K562 (cell line): Measurements from ENCODE around the gene HDAC5. TPM values are rescaled to one million over a fixed set of nuclear protein-coding genes. Genes with fewer than 3 reads are reported as not detected.

Source experiments
- ATAC-seq: fragments of 200-7000 bp; cut with Tn5 transposase; 3 replicates; pipeline ENCODE4 v1.9.1; 2020; ENCODE audit warnings: moderate library complexity
- BruUV-seq: library from RNA; stranded (reverse); fragments of 400-500 nt; replicated peaks from 2 replicates; lab custom pipeline; 2021; lab: Mats Ljungman, UMichigan
- CTCF ChIA-PET: fragments of 300-600 bp; formaldehyde crosslinking; extraction: SDS; loops from one replicate; lab custom pipeline; 2021; ENCODE audit warnings: low intra/inter-chr PET ratio; lab: Yijun Ruan, JAX
- POLR2A ChIA-PET: fragments of 300-600, 350-650 bp; sonication (Branson Sonifier 250); formaldehyde crosslinking; extraction: SDS; loops from one replicate; lab custom pipeline; 2021; ENCODE audit warnings: antibody characterized with exemption, inconsistent platforms; lab: Yijun Ruan, JAX
- DNase-seq, 4 experiments: peaks; one replicate each; pipeline versions ENCODE4 v3.0.0 to v3.0.0-alpha.2; 2011 to 2018; ENCODE audit warnings: low spot score in 3 of 4, mixed read lengths in 3 of 4; ENCODE audit errors: extremely low read depth in 1 of 4
- FAIRE-seq: peaks from 2 replicates; lab custom pipeline; 2011; peaks lifted over from hg19 to GRCh38; lab: Jason Lieb, UNC
- H2AFZ ChIP-seq: 2 replicates; pipeline ENCODE4 v1.6.0; 2011; ENCODE audit warnings: low read depth, low read length, control low read depth, inconsistent platforms
- H3K27ac ChIP-seq: fragments of 200-600 bp; 3 replicates; pipeline ENCODE4 v1.8.0; 2011; ENCODE audit warnings: low read depth, mild to moderate bottlenecking, control low read depth, inconsistent platforms, low read length, moderate library complexity, mixed read lengths; ENCODE audit errors: extremely low read depth
- H3K27me3 ChIP-seq, 2 experiments: fragments of 300-600 bp in 1 of 2; 2 replicates in 1 of 2; 3 replicates in 1 of 2; pipeline versions ENCODE4 v1.6.0 to v1.8.0; 2011; ENCODE audit warnings: inconsistent platforms in 2 of 2, low read length in 2 of 2, mild to moderate bottlenecking in 1 of 2, mixed read lengths in 1 of 2, moderate library complexity in 1 of 2; ENCODE audit not compliant: control insufficient read depth in 2 of 2, insufficient read depth in 2 of 2
- H3K36me3 ChIP-seq: fragments of 300-600 bp; 3 replicates; pipeline ENCODE4 v1.8.0; 2011; ENCODE audit warnings: mild to moderate bottlenecking, low read length, inconsistent platforms; ENCODE audit not compliant: control insufficient read depth, insufficient read depth
- H3K4me1 ChIP-seq, 2 experiments: fragments of 200-600 bp in 1 of 2; replicated peaks in 1 of 2; 2 replicates in 1 of 2; 3 replicates in 1 of 2; pipeline versions ENCODE4 v1.5.1 to v1.8.0; 2011; ENCODE audit warnings: inconsistent platforms in 2 of 2, low read length in 2 of 2, mild to moderate bottlenecking in 1 of 2, mixed read lengths in 1 of 2, moderate library complexity in 1 of 2; ENCODE audit not compliant: control insufficient read depth in 2 of 2, insufficient read depth in 2 of 2
- H3K4me2 ChIP-seq: 2 replicates; pipeline ENCODE4 v1.6.1; 2011; ENCODE audit warnings: low read length, control low read depth, inconsistent platforms, mixed read lengths; ENCODE audit not compliant: insufficient read depth
- H3K4me3 ChIP-seq: fragments of 200-600 bp; sonication (generic), shearing (Covaris generic); 2 replicates; pipeline ENCODE4 v1.5.1; 2016; ENCODE audit warnings: control low read depth, inconsistent platforms
- H3K79me2 ChIP-seq: fragments of 200-600 bp; 3 replicates; pipeline ENCODE4 v1.8.0; 2011; ENCODE audit warnings: low read length, inconsistent platforms; ENCODE audit not compliant: control insufficient read depth, insufficient read depth
- H3K9ac ChIP-seq, 2 experiments: 2 replicates each; pipeline versions ENCODE4 v1.6.0 to v1.6.1; 2011; ENCODE audit warnings: low read depth in 2 of 2, low read length in 2 of 2, control low read depth in 1 of 2, inconsistent platforms in 1 of 2, mild to moderate bottlenecking in 1 of 2, mixed read lengths in 1 of 2; ENCODE audit not compliant: insufficient read depth in 1 of 2
- H3K9me1 ChIP-seq: one replicate; pipeline ENCODE4 v1.6.0; 2011; ENCODE audit warnings: inconsistent platforms, mild to moderate bottlenecking, low read length, moderate library complexity; ENCODE audit not compliant: control insufficient read depth, insufficient read depth
- H3K9me3 ChIP-seq: replicated peaks from 2 replicates; pipeline ENCODE4 v1.5.1; 2011; ENCODE audit warnings: low read depth, low read length, inconsistent platforms; ENCODE audit not compliant: control insufficient read depth, insufficient read depth
- H4K20me1 ChIP-seq: replicated peaks from 2 replicates; pipeline ENCODE4 v1.6.1; 2011; ENCODE audit warnings: low read length, inconsistent platforms, mixed read lengths; ENCODE audit not compliant: control insufficient read depth, insufficient read depth
- CBFA2T3 ChIP-seq: fragments of 450-650 bp; IDR thresholded peaks from 2 replicates; pipeline ENCODE4 v1.6.1; 2017
- ELF4 ChIP-seq: fragments of 450-650 bp; formaldehyde crosslinking; IDR thresholded peaks from 2 replicates; pipeline ENCODE4 v1.4.0; 2022; ENCODE audit warnings: missing genetic modification characterization
- FOXA3 ChIP-seq, 2 experiments: fragments of 450-650 bp in 1 of 2; sonication (generic) in 1 of 2; formaldehyde crosslinking; IDR thresholded peaks in 1 of 2; conservative IDR thresholded peaks in 1 of 2; 2 replicates each; pipeline versions ENCODE4 v1.4.0 to v1.8.0; 2020 to 2022; ENCODE audit warnings: mild to moderate bottlenecking in 2 of 2, missing genetic modification reagents in 1 of 2
- ILK ChIP-seq: fragments of 450-650 bp; IDR thresholded peaks from 2 replicates; pipeline ENCODE4 v1.6.1; 2016; ENCODE audit warnings: missing genetic modification characterization, low read depth, mild to moderate bottlenecking, missing compliant biosample characterization, moderate library complexity, borderline replicate concordance
- PHF21A ChIP-seq: fragments of 450-650 bp; IDR thresholded peaks from 2 replicates; pipeline ENCODE4 v1.6.1; 2017; ENCODE audit warnings: low read depth, borderline replicate concordance
- RBM15 ChIP-seq: fragments of 200-400 bp; formaldehyde crosslinking; IDR thresholded peaks from 2 replicates; pipeline ENCODE4 v1.6.1; 2018; ENCODE audit warnings: mild to moderate bottlenecking, low read length, moderate library complexity; ENCODE audit not compliant: insufficient read depth
- SIN3B ChIP-seq: fragments of 450-650 bp; IDR thresholded peaks from 2 replicates; pipeline ENCODE4 v1.6.1; 2017; ENCODE audit warnings: low read depth, mild to moderate bottlenecking, moderate library complexity
- SMARCB1 ChIP-seq: IDR thresholded peaks from 2 replicates; pipeline ENCODE4 v1.6.1; 2011; ENCODE audit warnings: improper control_type of control experiment, low read depth; ENCODE audit not compliant: insufficient read length
- SRSF3 ChIP-seq: fragments of 200-400 bp; formaldehyde crosslinking; IDR thresholded peaks from 2 replicates; pipeline ENCODE4 v1.6.1; 2016; ENCODE audit warnings: mild to moderate bottlenecking, low read length, moderate library complexity; ENCODE audit not compliant: insufficient read depth
- SRSF7 ChIP-seq: fragments of 200-400 bp; formaldehyde crosslinking; optimal IDR thresholded peaks from 2 replicates; pipeline ENCODE3; 2017; ENCODE audit warnings: mild to moderate bottlenecking, low read depth, low read length
- THRB ChIP-seq: fragments of 450-650 bp; formaldehyde crosslinking; conservative IDR thresholded peaks from 2 replicates; pipeline ENCODE4 v1.4.0; 2022; ENCODE audit warnings: mild to moderate bottlenecking, missing genetic modification characterization
- TRIM28 ChIP-seq: fragments of 450-650 bp; IDR thresholded peaks from 2 replicates; pipeline ENCODE4 v1.6.1; 2017
- ZNF324 ChIP-seq: fragments of 250-450 bp; sonication (Bioruptor Pico); IDR thresholded peaks from 2 replicates; pipeline ENCODE4 v1.4.0; 2020; ENCODE audit warnings: mild to moderate bottlenecking
- ZNF347 ChIP-seq: fragments of 450-650 bp; formaldehyde crosslinking; IDR thresholded peaks from 2 replicates; pipeline ENCODE4 v1.4.0; 2020; ENCODE audit warnings: low read depth, mild to moderate bottlenecking, moderate library complexity
- ZNF589 ChIP-seq: fragments of 200-800 bp; sonication (Bioruptor generic); IDR thresholded peaks from 2 replicates; pipeline ENCODE4 v1.6.1; 2016; ENCODE audit warnings: low read depth, missing genetic modification characterization, missing compliant biosample characterization
- ZNF695 ChIP-seq: fragments of 450-650 bp; formaldehyde crosslinking; IDR thresholded peaks from 2 replicates; pipeline ENCODE4 v1.4.0; 2020; ENCODE audit warnings: mild to moderate bottlenecking, moderate library complexity
- ZNF785 ChIP-seq: fragments of 250-450 bp; sonication (Bioruptor Pico); IDR thresholded peaks from 2 replicates; pipeline ENCODE4 v1.4.0; 2020; ENCODE audit warnings: mild to moderate bottlenecking
- WGBS: fragments of 100-300 bp; shearing (Covaris generic); methylation state at CpG from one replicate; pipeline ENCODE4 v1.1.6; 2016; ENCODE audit warnings: low coverage, mixed read lengths; ENCODE audit not compliant: insufficient coverage; ENCODE audit errors: missing lambda C conversion rate; 5-methylcytosine and 5-hydroxymethylcytosine counted together
- in situ Hi-C: fragments of 300-500 bp; cut with MboI; formaldehyde crosslinking; loops from 4 replicates; pipeline ENCODE4 v1.15.0; 2018; ENCODE audit warnings: inconsistent platforms, mixed read lengths
- intact Hi-C: fragments of 100-400 bp; cut with micrococcal nuclease; formaldehyde crosslinking; loops from 2 replicates; pipeline ENCODE4 v1.14.2; 2022
- polyA plus RNA-seq, 8 experiments: library from polyadenylated mRNA; depleted of rRNA in 4 of 8; stranded (reverse) in 5 of 8; unstranded in 3 of 8; fragments of >200 nt; fragmentation: Nextera tagmentation in 2 of 8; fragmentation: Illumina TruSeq in 1 of 8; extraction: Ambion mirVana in 2 of 8; extraction: Trizol in 1 of 8; gene quantifications; 2 replicates each; pipeline versions ENCODE4 v1.2.1 to v1.2.3, GENCODE V29; 2011 to 2014; ENCODE audit warnings: inconsistent platforms in 1 of 8, missing spikeins in 1 of 8
- total RNA-seq, 7 experiments: library from RNA; depleted of rRNA in 6 of 7; stranded (reverse); fragments of >200 nt in 6 of 7; fragmentation: Illumina TruSeq in 2 of 7; extraction: Trizol in 2 of 7; gene quantifications; 2 replicates each; pipeline versions ENCODE4 v1.2.1 to v1.2.3, GENCODE V29; 2011 to 2021; ENCODE audit warnings: low replicate concordance in 1 of 7
- TF ChIP-seq, protein P1 (sequence below): fragments of 450-650 bp; IDR thresholded peaks from 2 replicates; pipeline ENCODE4 v1.6.1; 2017; ENCODE audit warnings: antibody characterized with exemption

The HDAC5 gene
- total and polyA plus RNA-seq, 9 of the 15 experiments (the other 6 are each of a cell fraction or from before 2014, with no cell fraction given): 0.45 to 26.2 (median 16.4) TPM

DNA sequence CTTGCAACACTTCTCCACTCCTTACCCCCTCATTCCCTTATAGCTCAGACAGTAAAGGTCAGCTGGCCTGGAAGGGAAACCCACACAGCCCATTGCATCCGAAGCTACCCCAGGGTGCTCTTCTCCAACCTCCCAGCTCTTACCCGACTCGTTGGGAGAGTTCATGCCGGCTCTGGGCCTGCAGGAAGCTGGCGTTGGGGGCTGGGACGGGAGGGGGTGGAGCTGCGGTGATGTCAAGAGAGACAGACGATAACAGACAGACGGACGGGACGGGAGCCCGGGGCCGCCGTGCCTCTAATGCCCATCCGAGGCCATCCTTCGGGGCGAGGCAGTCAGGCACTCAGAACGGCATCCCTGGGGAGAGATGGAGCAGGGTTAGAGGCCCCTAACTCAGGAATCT lies 6.1 kb downstream of the HDAC5 start:
- FAIRE-seq (no peak), DNase-seq (no peak), ATAC-seq (peak; percentile 6; the same call in 1 of the 3 replicates)
- Histone ChIP-seq H3K9ac (peak overlapping the region in 1 of 2 experiments; percentile 2; a peak in 1 of 4 replicates), H3K4me1 (peaks cover 12 to 39% of the 10 kb centered on the region in 2 experiments; a peak in 4 of 5 replicates), H3K9me3 (no peaks in the 10 kb centered on the region), H3K27ac (no peak overlapping the region), H3K27me3 (no peaks in the 10 kb centered on the region), H2AFZ (no peak overlapping the region), H3K36me3 (no peaks in the 10 kb centered on the region; the same call in 2 of the 3 replicates), H3K9me1 (no peaks in the 10 kb centered on the region), H4K20me1 (peaks cover 19% of the 10 kb centered on the region; the same call in 1 of the 2 replicates), H3K4me2 (no peak overlapping the region), H3K4me3 (no peak overlapping the region), H3K79me2 (peaks cover 3% of the 10 kb centered on the region; the same call in 1 of the 3 replicates)
- POLR2A ChIA-PET: interaction anchor here (0.6 to 1.4 kb wide), 6 partner anchors 10 to 200 kb away, joined by 3 to 5 read pairs (median 3); no protein-coding TSS in a partner anchor
- 33% methylated on average over 15 of the region's 18 CpGs for WGBS
- no TSS peak for BruUV-seq
- intact Hi-C loops (no loop called here), in situ Hi-C loops (no loop called here)
- CTCF ChIA-PET: no interaction called here
- TF ChIP-seq ZNF324 (CRISPR knock-in tag) (no peak), SIN3B (no peak), ZNF695 (no peak), THRB (no peak), SRSF7 (no peak), FOXA3 (CRISPR knock-in tag; conservative IDR thresholded peaks at IDR 0.05 in 1 of 2, IDR thresholded peaks at IDR 0.05 in 1 of 2) (no peak), SRSF3 (no peak), ILK (tag) (no peak), ZNF347 (CRISPR knock-in tag) (no peak), SMARCB1 (no peak), ZNF785 (no peak), PHF21A (no peak), ELF4 (CRISPR knock-in tag) (no peak), ZNF589 (CRISPR knock-in tag) (no peak), CBFA2T3 (no peak), RBM15 (no peak), TRIM28 (no peak)
- TF ChIP-seq, protein P1, sequence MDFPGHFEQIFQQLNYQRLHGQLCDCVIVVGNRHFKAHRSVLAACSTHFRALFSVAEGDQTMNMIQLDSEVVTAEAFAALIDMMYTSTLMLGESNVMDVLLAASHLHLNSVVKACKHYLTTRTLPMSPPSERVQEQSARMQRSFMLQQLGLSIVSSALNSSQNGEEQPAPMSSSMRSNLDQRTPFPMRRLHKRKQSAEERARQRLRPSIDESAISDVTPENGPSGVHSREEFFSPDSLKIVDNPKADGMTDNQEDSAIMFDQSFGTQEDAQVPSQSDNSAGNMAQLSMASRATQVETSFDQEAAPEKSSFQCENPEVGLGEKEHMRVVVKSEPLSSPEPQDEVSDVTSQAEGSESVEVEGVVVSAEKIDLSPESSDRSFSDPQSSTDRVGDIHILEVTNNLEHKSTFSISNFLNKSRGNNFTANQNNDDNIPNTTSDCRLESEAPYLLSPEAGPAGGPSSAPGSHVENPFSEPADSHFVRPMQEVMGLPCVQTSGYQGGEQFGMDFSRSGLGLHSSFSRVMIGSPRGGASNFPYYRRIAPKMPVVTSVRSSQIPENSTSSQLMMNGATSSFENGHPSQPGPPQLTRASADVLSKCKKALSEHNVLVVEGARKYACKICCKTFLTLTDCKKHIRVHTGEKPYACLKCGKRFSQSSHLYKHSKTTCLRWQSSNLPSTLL: no peak
